Testis (tissue), 2 donors: ENCODE results near the gene ARPC2.

Source experiments
- CTCF ChIP-seq, 3 experiments: fragments of 450-650 bp in 2 of 3; fragments of 200-600 bp in 1 of 3; sonication (generic) in 1 of 3; IDR thresholded peaks; one replicate each; pipeline ENCODE4 v1.5.1; 2016 to 2019; ENCODE audit warnings: antibody characterized with exemption in 3 of 3, mild to moderate bottlenecking in 2 of 3, moderate library complexity in 1 of 3
- POLR2A ChIP-seq: fragments of 450-650 bp; IDR thresholded peaks from one replicate; pipeline ENCODE4 v1.6.1; 2017; ENCODE audit warnings: antibody characterized with exemption, mild to moderate bottlenecking, moderate library complexity

GRCh38 chr2:218238887-218239286 is 21.9 kb downstream of the ARPC2 start:
- TF ChIP-seq POLR2A (no peak), CTCF (IDR thresholded peaks at IDR 0.05) (no peak)
